Fibroblast of gingiva (primary cell): Measurements from ENCODE around the gene MRPL55.

Experiments used
- DNase-seq: peaks from one replicate; pipeline ENCODE4 v3.0.0-alpha.2; 2011; ENCODE audit warnings: low read depth

MRPL55 gene

DNA sequence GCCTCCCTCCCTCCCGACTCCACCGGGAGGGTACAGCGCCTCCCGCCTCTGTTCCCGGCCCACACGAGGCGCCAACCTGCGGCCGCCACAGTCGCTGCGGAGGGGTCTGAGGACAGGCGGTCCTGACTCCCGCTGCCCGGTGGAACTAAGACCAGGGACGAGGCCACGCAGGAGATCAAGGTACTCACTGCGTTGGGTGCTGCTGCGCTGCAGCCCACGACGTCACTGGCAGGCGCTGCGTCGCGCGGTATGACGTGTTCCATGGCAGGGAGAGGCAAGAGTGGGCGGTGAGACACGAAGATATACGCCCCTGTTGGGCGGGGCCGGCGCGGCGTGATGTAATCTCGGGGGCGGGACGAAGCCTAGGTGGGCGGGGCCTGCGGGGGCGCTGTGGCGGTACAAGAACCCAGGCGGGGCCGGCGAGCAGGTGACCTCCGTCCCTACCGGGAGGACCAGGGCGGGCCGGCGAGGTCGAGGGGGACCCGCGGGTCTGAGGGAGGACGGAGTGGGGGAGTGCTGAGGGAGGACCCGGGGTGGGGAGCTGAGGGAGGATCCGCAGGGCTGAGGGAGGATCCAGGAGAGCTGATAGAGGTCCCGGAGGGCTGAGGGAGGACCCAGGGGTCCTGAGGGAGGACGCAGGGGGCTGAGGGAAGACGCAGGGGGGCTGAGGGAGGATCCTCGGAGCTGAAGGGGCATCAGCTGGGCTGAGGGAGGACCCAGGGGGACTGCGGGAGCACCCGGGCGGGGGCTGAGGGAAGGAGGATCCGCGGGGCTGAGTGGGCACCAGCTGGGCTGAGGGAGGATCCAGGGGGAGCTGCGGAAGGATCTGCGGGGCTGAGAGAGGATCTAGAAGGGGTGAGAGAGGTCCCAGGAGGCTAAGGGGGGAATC, at the start of gene MRPL55:
Gene MRPL55 (minus strand): TSS at position 227 of the 889 bp plus-strand sequence. CDS start 1,039 bp downstream, outside the sequence.
- peak; percentile 93 for DNase-seq

DNA sequence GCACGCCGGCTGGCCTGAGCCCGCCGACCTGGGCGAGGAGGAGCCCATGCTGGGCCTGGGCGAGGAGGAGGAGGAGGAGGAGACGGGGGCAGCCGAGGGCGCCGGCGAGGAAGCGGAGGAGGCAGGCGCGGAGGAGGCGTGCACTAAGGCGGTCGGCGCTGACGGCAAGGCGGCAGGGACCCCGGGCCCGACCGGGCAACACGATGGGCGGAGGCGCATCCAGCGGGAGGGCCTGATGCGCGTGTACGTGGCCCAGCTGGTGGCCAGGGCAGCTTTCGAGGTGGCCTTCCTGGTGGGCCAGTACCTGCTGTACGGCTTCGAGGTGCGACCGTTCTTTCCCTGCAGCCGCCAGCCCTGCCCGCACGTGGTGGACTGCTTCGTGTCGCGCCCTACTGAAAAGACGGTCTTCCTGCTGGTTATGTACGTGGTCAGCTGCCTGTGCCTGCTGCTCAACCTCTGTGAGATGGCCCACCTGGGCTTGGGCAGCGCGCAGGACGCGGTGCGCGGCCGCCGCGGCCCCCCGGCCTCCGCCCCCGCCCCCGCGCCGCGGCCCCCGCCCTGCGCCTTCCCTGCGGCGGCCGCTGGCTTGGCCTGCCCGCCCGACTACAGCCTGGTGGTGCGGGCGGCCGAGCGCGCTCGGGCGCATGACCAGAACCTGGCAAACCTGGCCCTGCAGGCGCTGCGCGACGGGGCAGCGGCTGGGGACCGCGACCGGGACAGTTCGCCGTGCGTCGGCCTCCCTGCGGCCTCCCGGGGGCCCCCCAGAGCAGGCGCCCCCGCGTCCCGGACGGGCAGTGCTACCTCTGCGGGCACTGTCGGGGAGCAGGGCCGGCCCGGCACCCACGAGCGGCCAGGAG, 49.3 kb upstream of the MRPL55 start:
- no peak for DNase-seq

GRCh38 chr1:228157729-228158126, 48.6 kb upstream of the MRPL55 start:
- no peak for DNase-seq

DNA sequence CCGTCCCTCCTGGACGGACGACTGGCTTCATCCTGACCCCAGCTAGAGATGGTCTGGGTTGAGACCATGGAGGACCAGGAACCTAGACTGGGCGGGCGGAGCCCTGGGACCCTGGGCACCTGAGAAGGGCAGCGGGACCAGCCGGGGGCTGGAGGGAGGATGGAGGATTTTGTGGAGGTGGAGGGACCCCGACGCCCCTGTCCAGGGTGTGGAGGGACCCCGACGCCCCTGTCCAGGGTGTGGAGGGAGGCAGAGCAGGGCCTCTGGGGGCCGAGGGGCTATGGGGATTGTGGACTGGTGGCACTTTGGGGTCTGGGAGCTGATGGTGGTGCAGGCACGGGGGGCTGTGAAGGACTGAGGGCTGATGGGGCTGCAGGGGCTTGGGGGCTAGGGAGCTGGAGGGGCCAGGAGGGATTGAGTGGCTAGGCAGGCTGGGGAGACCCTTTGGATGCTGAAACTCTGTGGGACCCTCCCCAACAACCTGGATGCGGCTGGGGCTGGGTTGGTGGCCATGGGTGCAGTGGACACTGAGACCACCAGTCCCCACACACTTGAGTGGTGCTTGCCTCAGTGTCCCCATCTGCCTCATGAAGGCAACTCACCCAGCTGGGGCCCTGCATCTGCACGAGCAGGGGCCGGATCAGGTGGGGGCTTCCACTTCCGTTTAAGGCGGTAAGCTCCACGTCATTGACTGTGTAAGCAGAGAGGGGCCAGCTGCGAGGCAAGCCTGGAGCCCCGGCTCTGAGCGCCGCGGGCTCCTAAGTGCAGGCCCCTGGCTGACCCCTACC, 48.0 kb upstream of the MRPL55 start:
- no peak for DNase-seq

GRCh38 chr1:228156515-228156881, 47.4 kb upstream of the MRPL55 start:
- no peak for DNase-seq

GRCh38 chr1:228155596-228156514, 46.8 kb upstream of the MRPL55 start:
- no peak for DNase-seq

DNA sequence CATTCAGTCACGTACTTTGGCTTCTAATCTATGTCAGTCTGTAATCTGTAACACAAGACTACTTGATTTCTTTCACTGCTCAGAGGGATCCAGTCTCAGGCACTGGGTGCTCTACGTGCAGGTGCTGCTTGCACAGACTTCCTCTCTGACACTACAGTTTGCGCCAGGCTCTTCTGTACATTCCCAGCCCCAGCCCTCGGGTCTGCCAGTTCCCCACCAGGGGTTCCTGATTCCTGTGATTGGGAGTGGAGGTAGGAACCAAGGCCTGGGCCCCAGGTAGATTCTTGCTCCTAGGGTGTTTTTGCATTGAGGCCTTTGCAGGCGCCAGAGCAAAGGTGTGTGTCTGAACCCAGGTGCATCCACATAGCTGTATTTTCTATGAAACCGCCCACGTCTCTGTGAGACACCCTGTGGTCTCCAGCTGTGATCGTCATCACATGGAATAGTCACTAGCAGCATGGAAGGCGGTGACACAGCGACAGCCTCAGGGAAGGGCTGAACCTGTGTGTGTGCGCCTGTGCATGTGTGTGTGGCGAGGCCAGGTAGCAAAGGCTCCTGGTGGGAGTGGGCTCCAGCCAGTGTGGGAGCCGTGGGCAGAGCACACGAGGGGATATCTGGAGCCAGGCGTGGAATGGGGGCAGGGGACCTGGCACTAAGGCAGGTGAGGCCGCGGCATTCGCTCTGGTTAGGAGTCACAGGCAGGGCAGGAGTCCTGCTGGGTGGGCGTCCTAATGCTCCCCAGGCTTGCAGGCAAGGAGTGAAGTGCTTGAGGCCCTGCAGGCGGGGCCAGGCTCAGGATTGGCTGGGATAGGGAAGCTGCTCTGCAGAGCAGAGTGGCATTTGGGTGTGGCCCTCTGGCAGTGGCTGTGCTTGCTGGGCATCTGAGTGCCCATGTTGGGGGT, 45.8 kb upstream of the MRPL55 start:
- no peak for DNase-seq

GRCh38 chr1:228154021-228154669, 45.0 kb upstream of the MRPL55 start:
- DNase-seq: no peak

- DNase-seq: no peak
These were observed 43.8 kb upstream of the MRPL55 start for GRCh38 chr1:228152918-228153258.

DNA sequence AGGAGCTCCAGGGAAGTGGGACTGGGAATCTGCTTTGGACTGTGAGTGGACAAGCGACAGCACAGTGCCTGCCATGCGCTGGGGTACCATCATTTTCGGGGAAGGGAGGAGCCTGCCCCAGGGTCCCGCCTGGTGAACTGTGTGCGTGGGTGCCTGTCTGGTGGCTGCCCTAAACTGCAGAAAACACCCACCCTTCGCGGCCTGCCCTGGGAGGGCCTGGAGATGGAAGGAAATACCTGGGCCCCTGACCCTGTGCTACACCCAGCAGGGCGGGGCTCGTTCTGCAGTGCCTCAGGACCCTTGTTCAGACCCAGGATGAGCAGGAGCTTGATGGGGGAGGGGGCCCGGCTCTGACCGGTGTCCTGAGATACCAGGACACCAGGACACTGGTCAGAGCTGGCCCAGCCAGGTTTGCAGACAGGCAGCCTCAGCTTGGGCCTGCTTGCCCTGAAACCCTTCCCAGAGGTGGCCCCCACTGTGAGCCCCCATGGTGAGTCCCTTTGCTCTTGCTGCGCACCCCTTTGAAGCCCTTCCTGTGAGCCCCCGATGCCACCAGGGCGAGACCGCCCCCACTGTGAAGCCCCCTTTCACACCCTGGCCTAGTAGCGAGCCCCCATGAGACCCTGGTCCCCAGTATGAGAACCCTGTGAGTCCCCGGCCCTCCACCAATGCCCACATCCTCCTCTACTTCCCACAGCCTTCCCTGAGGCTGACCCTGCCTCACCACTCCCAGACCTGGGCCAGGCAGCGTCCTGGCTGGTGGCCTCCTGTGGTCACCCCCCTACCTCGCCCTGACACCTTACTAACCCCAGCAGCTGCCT, 43.2 kb upstream of the MRPL55 start:
- no peak for DNase-seq

DNA sequence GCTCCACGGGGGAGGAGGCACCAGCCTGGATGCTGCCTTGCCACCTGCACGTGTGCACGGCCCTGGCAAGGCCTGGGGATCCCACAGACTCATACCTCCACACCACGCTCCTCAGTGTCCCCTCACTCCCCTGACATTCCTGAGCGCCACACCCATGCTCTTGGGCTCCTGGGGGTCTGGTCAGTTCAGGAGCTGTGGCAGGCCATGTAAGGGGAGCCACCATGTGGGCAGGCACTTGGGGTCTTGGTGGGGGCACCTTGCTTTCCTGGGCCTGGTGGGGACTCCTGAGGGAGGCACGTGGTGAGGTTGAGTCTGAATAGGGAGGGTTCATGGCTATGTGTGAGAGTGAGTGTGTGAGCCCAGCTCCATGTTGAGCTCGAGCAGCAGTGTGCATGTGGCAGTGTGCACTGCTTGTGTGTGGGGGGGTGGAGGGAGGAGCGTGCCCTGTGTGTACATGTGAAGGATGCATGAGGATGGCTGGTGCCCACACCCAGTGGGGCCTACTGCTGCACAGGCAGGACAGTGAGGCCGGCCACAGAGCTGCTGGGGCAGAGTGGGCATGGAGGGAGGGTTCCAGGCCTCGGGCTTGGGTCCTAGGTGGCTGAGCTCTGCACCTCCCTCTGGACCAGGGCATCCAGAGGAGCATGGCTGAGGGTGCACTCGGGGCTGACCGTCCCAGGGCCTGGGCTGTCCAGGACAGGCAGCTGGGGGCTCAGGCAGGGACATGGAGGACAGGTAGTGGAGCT, 42.3 kb upstream of the MRPL55 start:
- no peak for DNase-seq

DNA sequence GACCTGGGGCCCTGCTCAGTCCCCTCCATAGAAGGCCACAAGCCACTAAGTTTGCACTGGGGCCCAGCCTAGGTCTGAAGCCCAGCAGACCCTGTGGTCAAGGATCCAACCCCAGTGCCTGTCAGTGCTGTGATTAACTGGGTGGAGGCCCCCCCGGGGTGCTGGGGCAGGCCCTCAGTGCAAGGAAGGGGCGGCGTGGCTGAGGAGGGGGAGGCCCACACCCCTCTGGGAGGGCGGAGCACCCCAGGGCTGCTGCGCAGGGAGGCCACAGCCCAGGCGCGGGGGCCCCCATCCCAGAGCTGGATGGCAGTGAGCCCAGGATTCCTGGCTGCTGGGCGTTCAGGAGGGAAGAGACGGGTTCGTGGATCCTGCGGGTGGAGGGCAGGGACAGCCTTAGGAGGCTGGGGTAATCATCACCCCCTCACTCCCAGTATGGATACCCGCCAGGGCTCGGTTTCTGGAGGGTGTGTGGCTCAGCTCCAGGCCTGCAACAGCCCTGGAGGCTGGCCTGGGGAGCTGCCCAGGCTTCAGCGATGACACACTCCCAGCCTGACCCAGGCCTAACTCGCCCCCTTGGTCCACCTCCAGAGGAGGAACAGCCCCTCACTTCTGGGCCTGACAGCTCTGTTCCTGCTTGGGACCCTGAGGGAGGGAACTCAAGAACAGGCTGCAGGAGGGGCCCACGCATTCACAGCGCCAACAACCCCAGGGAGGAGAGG, 41.5 kb upstream of the MRPL55 start:
- peak; percentile 74 for DNase-seq

GRCh38 chr1:228150120-228150460, 41.0 kb upstream of the MRPL55 start:
- DNase-seq: no peak

DNA sequence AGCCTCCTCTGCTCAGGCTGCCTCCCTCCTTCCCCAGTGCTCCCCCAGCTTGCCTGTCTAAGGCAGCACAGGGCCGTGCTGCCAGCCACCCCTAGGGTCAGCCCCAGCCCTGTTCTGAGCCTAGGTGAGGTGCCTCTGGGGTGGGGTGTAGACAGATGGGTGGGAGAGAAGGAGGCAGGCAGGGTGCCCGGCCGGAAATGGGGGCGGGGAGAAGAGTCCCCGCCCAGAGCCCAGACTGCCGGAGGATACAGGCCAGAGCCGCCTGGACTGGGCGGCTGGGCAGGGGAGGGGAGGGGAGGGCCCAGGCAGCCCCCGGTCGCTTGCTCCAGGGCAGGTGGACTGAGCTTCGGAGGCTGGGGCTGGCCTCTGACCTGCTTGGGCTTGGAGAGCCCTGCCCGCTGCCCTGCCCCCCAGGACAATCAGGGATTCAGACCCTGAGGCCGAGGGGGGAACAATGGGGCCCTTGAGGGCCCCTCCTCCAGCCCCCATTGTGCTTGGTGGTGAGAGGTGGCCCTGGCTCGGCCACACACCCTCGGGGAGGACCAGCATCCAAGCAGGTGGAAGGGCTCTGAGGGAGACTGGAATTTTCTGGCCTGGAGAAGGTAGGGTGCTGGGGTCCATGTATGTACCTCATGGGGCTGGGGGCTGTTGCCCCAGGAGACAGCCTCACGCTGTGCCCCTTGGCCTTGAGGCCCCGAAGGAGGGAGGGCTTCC, 40.5 kb upstream of the MRPL55 start, which contains the start of gene GJC2:
Gene GJC2 (plus strand): TSS at position 525 of the 714 bp plus-strand sequence. CDS start 7,829 bp downstream, outside the sequence.
- DNase-seq: no peak

GRCh38 chr1:228148935-228149405, 39.9 kb upstream of the MRPL55 start:
- DNase-seq: no peak

- no peak for DNase-seq
These were observed 39.2 kb upstream of the MRPL55 start for GRCh38 chr1:228148196-228148861.
